ENCODE data around the gene ZNF445.

GRCh38 chr3:44464509-44464908, 13.0 kb downstream of the ZNF445 start:
- no peak for TF ChIP-seq EZH2 (IDR thresholded peaks at IDR 0.05)
- no peak for TF ChIP-seq POLR2AphosphoS5 (IDR thresholded peaks at IDR 0.05; ENCODE audit: borderline replicate concordance, low read depth, low read length)
- no peak for TF ChIP-seq FOXP2 (optimal IDR thresholded peaks at IDR 0.05; ENCODE audit: control extremely low read depth, extremely low read length, insufficient read depth)
